Measurements from ENCODE around the gene PXDN. TPM values are rescaled to one million over a fixed set of nuclear protein-coding genes. Genes with fewer than 3 reads are reported as not detected.

PXDN gene
- total and polyA plus RNA-seq, 8 donors = 2.0 to 21.1 (median 4.2) TPM

GRCh38 chr2:1773883-1774282 is 29.6 kb upstream of the PXDN start:
- Histone ChIP-seq H3K4me1 (no peaks in the 10 kb centered on the region), H3K27me3 (no peaks in the 10 kb centered on the region), H3K4me3 (no peak overlapping the region), H3K36me3 (no peaks in the 10 kb centered on the region), H3K27ac (no peak overlapping the region), H3K9me3 (no peaks in the 10 kb centered on the region)
- WGBS, 2 donors = 52 to 55% methylated on average over 7 of the region's 7 CpGs
- FAIRE-seq = no peak
- no peak for ATAC-seq
- no peak for DNase-seq
- intact Hi-C loops (cut with DNase I) = no loop called here
- no peak for TF ChIP-seq CTCF (IDR thresholded peaks at IDR 0.05)

- no peak for TF ChIP-seq CTCF (IDR thresholded peaks at IDR 0.05)
- Histone ChIP-seq H3K4me1 (no peaks in the 10 kb centered on the region), H3K27me3 (no peaks in the 10 kb centered on the region), H3K4me3 (no peak overlapping the region), H3K27ac (no peak overlapping the region), H3K9me3 (no peaks in the 10 kb centered on the region), H3K36me3 (no peaks in the 10 kb centered on the region)
- ATAC-seq (no peak), DNase-seq (no peak), FAIRE-seq (no peak)
- intact Hi-C loops (cut with DNase I) = no loop called here
- WGBS, 2 donors = 73 to 74% methylated on average over 8 of the region's 8 CpGs
Observed at GRCh38 chr2:1772471-1773267, 28.4 kb upstream of the PXDN start.

GRCh38 chr2:1771626-1772280 is 27.4 kb upstream of the PXDN start:
- Histone ChIP-seq H3K27ac (no peak overlapping the region), H3K4me1 (no peaks in the 10 kb centered on the region), H3K9me3 (no peaks in the 10 kb centered on the region), H3K36me3 (no peaks in the 10 kb centered on the region), H3K4me3 (no peak overlapping the region), H3K27me3 (no peaks in the 10 kb centered on the region)
- intact Hi-C loops (cut with DNase I) = no loop called here
- TF ChIP-seq CTCF (IDR thresholded peaks at IDR 0.05) = no peak
- WGBS, 2 donors = 58 to 68% methylated on average over 3 of the region's 3 CpGs
- ATAC-seq (no peak), DNase-seq (peak in 1 of 6 donors; percentile 28), FAIRE-seq (no peak)

- no peaks in the 10 kb centered on the region for H3K9me3 ChIP-seq
- no peaks in the 10 kb centered on the region for H3K27me3 ChIP-seq
- 81 to 87% methylated on average over 20 to 23 of the region's 23 CpGs for WGBS, 2 donors
- DNase-seq = peak in 1 of 6 donors; percentile 39
- TF ChIP-seq CTCF (IDR thresholded peaks at IDR 0.05) = no peak
- no peak for ATAC-seq
- no peaks in the 10 kb centered on the region for H3K4me1 ChIP-seq
- no peak for FAIRE-seq
- intact Hi-C loops (cut with DNase I) = no loop called here
- no peak overlapping the region for H3K4me3 ChIP-seq
- H3K27ac ChIP-seq = no peak overlapping the region
- H3K36me3 ChIP-seq = no peaks in the 10 kb centered on the region
Observed at GRCh38 chr2:1770566-1771380, 26.5 kb upstream of the PXDN start.
